NOMO-1 treated with DMSO at 0.1 percent for 48 hours (cell line): ENCODE data around the gene BIRC2.
"Not testable (repeated sequence)": the region's sequence is repeated elsewhere in the genome, so short reads cannot be mapped to it uniquely, and the experiment has no call there.

Experiments used
- DNase-seq: peaks from one replicate; lab custom pipeline; 2025; ENCODE audit not compliant: unreplicated experiment; lab: John Stamatoyannopoulos, UW

The BIRC2 gene

DNA sequence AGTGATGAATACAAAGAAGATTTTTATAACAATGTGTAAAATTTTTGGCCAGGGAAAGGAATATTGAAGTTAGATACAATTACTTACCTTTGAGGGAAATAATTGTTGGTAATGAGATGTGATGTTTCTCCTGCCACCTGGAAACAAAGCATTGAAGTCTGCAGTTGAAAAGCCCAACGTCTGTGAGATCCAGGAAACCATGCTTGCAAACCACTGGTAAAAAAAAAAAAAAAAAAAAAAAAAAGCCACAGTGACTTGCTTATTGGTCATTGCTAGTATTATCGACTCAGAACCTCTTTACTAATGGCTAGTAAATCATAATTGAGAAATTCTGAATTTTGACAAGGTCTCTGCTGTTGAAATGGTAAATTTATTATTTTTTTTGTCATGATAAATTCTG lies 24.5 kb upstream of the BIRC2 start:
- DNase-seq, result no peak

DNA sequence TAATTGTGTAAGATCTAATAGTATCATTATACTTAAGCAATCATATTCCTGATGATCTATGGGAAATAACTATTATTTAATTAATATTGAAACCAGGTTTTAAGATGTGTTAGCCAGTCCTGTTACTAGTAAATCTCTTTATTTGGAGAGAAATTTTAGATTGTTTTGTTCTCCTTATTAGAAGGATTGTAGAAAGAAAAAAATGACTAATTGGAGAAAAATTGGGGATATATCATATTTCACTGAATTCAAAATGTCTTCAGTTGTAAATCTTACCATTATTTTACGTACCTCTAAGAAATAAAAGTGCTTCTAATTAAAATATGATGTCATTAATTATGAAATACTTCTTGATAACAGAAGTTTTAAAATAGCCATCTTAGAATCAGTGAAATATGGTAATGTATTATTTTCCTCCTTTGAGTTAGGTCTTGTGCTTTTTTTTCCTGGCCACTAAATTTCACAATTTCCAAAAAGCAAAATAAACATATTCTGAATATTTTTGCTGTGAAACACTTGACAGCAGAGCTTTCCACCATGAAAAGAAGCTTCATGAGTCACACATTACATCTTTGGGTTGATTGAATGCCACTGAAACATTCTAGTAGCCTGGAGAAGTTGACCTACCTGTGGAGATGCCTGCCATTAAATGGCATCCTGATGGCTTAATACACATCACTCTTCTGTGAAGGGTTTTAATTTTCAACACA lies 23.3 kb upstream of the BIRC2 start:
- DNase-seq, result no peak

DNA sequence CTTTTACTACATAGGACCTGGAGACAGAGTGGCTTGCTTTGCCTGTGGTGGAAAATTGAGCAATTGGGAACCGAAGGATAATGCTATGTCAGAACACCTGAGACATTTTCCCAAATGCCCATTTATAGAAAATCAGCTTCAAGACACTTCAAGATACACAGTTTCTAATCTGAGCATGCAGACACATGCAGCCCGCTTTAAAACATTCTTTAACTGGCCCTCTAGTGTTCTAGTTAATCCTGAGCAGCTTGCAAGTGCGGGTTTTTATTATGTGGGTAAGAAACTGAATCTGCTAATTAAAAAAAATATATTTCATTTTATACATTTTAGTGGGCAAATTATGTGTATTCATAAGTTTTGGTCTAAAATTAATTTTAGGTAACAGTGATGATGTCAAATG lies 21.9 kb upstream of the BIRC2 start:
- DNase-seq, result no peak

DNA sequence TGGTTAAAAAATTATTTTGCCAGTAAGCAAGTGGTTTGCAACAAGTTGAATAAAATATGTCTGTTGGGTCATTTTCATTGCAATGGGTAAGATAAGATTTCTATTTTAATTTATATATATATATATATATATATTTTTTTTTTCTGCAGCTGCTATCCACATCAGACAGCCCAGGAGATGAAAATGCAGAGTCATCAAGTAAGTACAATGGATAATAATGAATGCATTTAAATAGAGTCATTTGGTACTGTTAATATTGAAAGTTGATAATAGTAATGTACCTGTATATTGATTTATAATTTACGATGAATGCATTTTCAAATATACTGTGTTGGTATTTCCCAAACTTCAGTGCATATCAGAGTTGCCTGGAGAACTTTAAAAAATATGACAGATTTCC lies 18.3 kb upstream of the BIRC2 start:
- no peak for DNase-seq

DNA sequence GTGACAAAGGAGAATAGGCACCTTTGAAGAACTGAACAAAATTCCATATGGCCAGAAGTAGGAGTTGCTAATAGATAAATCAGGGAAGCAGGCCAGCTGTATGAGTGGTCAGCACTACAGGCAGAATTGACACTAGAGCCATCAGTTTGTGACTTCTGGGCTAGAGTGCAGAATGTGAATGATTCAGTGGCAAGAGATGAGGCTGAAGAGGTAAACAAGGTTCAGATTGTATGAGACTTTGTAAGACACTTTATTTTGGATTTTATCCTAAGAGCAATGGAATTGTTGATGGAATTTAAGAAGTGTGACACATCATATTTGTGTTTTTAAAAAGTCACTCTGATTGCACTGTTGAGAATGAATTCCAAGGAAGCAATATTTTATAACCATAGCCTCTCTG lies 16.8 kb upstream of the BIRC2 start:
- DNase-seq, result no peak

DNA sequence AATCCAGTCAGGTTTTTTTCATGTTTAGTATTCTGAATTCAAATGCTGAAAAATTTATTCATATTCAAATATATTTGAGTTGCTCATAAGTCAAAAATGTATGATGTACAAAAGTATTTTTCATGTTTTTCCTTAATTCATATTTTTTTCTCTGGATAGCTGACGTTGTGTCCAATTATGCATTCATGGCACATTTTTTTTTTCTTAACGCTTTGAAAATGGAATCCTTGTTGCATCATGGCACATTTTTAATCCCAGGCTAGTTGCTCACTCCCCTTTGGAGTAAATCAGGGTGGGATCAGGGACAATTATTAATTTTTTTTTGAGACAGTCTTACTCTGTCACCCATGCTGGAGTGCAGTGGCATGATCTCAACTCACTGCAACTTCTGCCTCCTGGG lies 15.7 kb upstream of the BIRC2 start:
- DNase-seq, result no peak

DNA sequence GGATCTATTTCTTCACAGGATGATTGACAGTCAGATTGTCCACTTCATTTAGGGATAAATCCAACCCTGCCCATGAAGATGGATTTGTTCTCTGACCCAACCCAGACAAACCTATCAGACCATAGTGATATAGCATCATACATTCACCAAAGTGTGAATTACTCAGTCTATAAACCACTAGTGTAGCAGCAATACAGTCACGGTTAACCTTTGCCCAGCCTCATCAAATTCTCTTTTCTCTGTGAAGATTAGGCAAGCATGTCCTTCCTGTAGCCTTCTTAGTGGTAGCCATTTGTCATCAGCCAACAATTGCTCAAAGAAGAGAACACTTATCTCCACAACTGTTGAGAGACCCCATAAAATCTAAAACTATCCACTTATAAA lies 14.4 kb upstream of the BIRC2 start:
- DNase-seq, result no peak

DNA sequence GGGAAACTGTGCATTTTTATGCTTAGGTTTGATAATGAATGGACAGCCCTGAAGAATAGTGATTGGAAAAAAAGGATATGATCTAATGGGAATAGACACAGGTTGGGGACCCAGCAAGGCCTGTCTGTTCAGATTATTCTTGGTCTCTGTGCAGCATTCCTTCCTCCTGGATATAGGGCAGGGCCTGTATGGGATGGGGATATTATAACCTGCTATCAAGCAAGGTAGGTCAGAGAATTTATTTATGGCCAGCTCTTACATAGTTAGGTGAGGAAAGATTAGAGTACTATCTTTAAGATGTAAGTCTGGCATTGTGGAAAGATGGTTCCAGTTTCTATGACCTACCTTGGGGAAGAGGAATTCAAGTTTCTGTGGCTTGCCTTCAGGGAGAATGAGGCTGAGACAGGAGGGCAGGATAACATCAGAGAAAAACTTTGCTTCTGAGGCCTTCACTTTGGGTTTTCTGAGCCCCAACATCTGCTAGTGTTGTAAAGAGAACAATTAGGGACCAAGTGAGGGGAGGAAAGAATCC lies 8.5 kb upstream of the BIRC2 start:
- no peak for DNase-seq

DNA sequence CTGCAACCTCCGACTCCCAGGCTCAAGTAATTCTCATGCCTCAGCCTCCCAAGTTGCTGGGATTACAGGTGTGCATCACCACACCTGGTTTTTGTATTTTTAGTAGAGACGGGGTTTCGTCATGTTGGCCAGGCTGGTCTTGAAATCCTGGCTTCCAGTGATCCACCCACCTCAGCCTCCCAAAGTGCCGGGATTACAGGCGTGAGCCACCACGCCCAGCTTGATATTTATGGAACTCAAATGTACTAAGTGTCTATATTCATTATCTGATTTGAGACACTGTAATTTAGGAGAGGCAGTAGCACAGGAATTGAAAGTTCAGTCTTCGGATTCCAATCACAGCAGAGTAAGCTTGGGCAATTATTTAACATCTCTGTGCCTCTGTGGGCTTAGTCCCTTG lies 5.7 kb upstream of the BIRC2 start:
- DNase-seq, result not testable (repeated sequence)

DNA sequence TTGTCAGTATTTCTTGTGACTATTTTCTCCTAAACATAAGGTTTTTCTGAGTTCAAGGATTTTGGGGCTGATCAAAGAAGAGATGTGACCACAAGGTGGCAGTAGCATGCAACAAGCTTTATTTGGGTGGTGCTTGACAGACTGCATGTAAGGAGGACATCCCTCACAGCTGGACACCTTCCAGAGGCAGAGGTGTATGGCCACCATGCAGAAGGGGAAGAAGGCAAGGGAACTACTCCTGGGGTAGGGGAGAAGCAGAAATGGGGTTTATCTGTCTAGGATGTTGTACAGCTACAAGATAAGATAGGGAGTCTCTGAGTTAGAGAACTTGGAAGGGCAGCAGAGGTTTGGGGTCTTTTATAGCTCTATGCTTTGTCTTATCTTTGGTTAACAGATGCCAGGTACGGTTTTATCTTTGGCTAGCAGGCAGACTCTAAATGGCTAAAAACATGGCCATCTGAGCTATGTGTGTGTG lies 5.1 kb upstream of the BIRC2 start:
- peak; percentile 60 for DNase-seq

DNA sequence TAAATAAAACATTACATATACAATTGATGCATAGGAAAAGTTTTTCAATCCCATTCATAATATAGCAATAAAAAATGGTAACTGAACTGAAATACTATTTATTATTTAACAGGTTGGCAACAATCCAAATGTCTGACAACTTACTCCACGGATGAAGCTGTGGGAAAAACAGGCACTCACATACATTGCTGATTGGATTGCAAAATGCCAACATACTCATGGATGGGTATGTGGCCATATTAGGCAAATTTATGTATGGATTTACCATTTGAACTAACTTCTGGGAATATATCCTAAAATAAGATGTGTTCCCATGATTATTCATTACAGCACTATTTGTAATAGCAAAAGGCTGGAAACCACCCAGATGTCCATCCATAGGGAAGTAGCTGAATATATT lies 3.2 kb upstream of the BIRC2 start:
- DNase-seq, result no peak

DNA sequence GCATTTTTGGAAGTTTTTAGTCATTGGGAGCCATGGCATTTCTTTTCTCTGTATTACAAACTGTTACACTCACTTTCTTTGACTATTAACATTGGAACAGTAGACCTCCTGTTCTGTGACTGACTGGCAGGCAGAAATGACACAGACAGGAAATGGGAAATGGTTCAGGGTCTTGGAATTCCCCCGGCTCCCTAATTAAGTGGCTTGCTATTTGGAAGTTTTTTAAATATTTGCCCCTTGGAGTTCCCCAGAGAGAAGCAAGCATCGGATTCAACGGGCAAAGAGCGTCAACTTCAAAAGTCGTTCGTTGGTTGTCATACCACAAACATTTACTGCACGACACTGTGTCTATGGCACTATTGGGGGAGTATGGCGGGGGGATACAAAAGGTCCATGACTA lies 1.1 kb upstream of the BIRC2 start:
- DNase-seq, result no peak

DNA sequence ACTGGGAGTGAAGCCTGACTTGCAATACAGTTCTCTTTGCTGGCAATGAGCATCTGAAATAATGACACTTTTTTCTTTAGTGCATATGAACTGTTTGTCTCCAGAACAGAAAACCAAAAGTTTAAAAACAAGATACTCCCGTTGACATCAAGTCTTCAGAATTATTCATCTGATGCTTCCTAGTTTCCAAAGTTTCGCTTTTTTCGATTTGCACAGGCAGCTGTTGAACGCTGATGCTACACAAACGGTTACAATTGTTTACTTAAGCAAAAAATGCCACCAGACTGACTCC lies 612 bp upstream of the BIRC2 start:
- no peak for DNase-seq

DNA sequence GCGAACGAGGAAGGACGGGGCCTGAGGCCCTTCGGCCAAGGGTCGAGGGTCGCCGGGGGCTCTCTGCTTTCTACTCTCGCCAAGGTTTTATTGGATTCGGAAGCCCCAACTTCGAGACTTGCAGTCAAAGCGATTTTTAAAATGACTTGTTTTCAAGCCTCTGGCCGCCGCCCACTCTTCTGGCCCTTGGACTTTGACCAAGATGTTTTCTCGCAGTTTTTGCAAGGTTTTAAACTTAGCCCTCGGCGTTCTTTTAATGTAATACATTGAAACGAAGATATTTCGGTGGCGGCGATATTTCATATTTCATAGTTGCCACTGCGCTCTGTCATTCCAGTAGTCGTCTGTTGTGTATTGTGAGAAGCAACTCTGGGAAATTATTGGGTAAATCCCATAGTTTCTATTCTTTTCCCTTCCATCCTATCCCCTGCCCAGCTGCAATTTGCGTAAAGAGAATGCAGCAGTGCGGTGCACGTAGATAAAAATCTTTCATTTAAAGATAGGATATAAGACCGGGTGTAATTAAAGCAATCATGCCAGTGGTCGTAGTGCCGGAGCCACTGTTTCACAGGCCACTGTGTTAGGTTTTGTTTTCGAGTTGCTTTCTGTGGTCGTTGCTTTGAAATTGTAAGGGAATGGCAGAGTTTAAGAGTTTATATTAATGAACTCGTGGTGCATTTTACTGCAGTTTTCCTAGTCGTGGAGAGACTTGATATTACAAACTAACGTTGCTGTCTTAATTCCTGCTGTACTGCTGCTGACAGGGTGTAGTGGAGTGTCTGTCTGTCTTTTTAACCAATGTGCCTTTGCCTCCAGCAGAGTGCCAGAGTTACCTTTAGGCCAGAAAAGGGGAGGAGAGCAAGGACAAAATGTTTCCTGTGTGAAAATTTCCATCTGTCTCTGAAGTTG lies 702 bp downstream of the BIRC2 start:
- peak; percentile 57 for DNase-seq

DNA sequence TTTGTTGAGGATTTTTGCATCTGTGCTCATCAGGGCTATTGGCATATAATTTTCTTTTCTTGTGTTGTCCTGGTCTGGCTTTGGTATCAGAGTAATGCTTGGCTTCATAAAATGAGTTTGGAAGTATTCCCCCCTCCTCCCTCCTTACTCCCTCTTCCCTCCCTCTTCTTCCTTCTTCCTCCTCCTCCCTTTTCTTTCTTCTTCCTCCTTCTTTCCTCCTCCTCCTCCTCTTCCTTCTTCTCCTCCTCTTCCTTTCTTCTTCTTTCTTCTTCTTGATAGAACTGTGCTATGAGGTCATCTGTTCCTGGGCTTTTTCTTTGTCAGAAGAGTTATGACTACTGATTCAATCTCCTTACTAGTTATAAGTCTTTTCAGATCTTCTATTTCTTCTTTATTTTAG lies 10.1 kb downstream of the BIRC2 start:
- no peak for DNase-seq

DNA sequence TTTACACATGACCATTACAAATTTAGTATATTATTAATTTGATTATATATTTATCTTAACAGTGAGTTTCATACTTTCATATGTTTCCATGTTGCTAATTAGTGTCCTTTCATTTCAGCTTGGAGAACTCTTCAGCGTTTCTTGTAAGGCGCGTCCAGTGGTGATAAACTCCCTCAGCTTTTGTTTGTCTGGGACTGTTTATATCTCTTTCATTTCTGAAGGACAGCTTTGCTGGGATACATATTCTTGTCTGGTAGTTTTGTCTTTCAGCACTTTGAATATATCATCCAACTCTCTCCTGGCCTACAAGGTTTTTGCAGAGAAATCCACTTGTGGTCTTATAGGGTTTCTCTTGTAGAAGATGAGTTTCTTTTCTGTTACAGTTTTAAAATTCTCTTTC lies 12.4 kb downstream of the BIRC2 start:
- no peak for DNase-seq

DNA sequence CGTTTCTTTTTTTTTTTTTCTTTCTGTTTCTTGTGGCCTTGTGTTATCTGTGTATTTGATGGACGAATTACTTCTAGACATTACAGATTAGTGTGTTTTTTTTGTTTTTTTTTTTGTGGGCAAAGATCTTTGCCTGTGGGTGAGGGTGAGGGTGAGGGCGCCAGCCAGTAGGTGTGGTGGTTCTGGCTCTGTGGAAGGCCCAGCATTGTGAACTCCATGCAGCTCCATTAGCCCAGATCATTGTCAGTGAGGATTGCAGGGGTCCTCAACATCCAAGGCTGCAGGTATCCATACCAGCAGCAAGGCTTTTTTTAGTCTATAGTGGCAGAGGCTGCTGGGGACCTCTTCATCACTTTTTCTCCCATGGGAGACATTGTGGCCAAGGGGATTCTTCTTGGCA lies 13.7 kb downstream of the BIRC2 start:
- no peak for DNase-seq

DNA sequence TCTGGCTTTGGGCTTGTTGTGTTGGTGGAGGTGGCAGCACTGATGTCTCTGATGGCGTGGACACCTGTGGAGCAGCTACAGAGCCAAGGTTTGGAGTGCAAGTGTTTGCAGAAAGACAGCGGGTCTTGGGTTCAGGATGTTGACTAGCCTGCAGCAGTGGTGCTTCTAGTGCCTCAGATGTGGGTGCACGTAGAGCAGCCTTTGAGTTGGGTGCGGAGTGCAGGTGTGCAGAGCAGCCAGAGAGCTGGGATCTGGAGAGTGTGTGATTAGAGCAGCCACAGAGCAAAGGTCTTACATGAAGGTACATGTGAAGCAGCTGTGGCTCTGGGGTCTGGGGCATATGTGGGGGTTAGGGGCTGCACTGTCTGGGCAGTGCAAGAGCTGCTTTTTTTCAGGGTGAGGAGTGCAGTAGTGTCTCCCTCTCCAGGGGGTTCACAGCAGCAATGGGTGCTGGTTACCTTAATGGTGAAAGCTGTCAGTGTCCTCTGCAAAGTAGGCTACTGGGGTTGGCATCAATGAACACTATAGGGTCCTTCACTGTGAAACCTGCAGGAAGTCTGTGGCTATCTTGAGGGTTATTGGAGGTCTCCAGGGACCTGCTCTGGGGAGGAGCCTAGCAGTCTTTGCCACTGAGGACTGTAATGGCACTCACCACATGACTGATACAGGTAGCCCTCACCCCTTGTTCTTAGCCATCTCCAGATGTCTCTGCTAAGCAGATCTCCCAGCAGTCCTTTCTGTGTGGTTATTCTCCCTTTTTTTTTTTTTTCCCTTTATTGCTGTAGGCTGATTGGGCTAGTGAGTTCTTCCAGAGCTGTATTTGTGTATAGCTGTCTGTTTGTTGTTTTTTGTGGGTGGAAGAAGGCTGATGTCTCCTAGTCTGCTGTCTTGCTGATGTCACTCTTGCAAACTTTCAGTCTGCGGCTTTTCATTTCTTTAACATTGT lies 14.3 kb downstream of the BIRC2 start:
- DNase-seq, result no peak

DNA sequence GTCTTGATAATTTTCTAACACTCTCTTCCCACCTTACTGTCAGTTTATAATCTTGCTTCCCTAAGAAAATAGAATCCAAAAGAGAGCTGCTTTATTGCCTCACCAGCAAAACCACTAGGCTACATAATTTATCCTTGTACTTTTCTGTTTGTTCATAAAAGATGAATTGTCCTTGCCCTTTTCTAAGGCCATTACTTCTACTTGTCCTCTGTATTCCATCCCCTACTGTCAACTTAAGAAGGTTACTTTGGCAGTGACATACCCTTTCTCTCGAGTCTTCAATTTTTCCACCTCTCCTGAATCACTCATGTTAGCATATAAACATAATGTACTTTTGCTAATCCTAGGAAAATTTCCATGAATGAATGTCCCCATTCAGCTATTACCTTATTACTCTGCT lies 18.0 kb downstream of the BIRC2 start:
- DNase-seq, result no peak

DNA sequence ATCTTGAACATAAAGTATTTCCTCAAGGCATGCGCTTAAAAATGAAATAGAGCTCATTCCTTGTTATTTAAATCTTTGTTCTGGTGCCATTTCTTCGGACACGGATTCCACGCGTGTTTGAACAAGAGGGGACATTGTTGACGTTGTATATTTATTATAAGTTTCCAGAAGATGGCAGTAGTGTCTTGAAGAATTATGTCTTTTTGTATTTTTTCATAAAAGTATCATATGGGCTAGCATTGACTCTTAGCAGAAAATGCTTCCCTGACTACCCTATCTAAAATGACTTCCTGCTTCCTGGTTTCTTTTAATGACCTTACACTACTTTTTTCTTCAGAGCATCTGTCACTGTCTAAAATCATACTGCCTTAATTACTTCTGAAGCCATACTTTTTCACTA lies 20.4 kb downstream of the BIRC2 start:
- DNase-seq, result peak; percentile 25

DNA sequence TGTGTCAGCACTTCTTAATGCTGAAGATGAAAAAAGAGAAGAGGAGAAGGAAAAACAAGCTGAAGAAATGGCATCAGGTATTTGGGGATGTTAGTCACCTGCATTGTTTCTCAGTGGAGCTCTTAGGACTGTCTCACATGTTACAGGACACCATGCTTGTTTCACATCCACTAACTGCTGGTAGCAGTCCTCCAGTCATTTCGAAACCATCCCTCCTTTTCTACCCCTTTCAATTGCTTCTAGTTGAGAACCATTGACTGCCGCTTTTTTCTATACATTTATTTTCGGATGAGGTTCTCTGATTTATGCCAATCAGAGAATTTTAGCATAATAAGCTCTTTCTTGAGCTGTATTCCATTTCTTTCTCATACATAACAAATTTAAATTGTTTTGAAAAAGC lies 21.5 kb downstream of the BIRC2 start:
- no peak for DNase-seq
